Regular cardiac myocyte (primary cell): ENCODE measurements around the gene CRP. TPM values are rescaled to one million over a fixed set of nuclear protein-coding genes. Genes with fewer than 3 reads are reported as not detected.

Source experiments
- total RNA-seq: library from RNA; depleted of rRNA; stranded (reverse); fragments of >200 nt; gene quantifications from 2 replicates; pipeline ENCODE4 v1.2.3, GENCODE V29; 2014

Gene CRP, protein sequence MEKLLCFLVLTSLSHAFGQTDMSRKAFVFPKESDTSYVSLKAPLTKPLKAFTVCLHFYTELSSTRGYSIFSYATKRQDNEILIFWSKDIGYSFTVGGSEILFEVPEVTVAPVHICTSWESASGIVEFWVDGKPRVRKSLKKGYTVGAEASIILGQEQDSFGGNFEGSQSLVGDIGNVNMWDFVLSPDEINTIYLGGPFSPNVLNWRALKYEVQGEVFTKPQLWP
- not detected in 2 replicates for total RNA-seq

GRCh38 chr1:159714529-159714928 is at the start of gene CRP:
CRP (minus strand) TSS chr1:159714589; CDS start chr1:159714485, 104 bp downstream.

Other genes starting within 250 kb of the CRP start
- gene OR10J5, start 178.6 kb downstream of the CRP start, total RNA-seq, result not detected in 2 replicates
- not detected in 2 replicates for gene APCS, start 126.8 kb downstream of the CRP start, total RNA-seq
- 15.1 and 15.8 TPM in 2 replicates for gene DUSP23, start 66.4 kb upstream of the CRP start, total RNA-seq
- not detected in 2 replicates for gene FCRL6, start 87.8 kb upstream of the CRP start, total RNA-seq
- gene SLAMF8, start 112.3 kb upstream of the CRP start, total RNA-seq, result not detected in 2 replicates
- not detected in 2 replicates for gene VSIG8, start 148.1 kb upstream of the CRP start, total RNA-seq
- 0.28 and 0.96 TPM in 2 replicates for gene CFAP45, start 185.6 kb upstream of the CRP start, total RNA-seq
- 160 and 484 TPM in 2 replicates for gene TAGLN2, start 210.9 kb upstream of the CRP start, total RNA-seq
- gene IGSF9, start 231.0 kb upstream of the CRP start, total RNA-seq, result not detected in 2 replicates
- 0.28 TPM in 1 of 2 replicates, not detected in the other for gene SLAMF9, start 239.6 kb upstream of the CRP start, total RNA-seq